Cardiac muscle cell (in vitro differentiated cells and primary cell): ENCODE data around the gene ST3GAL3. TPM values are rescaled to one million over a fixed set of nuclear protein-coding genes. Genes with fewer than 3 reads are reported as not detected.

ENCODE experiments used
- DNase-seq, 2 donors: peaks; one replicate each; pipeline versions ENCODE4 v3.0.0 to v3.0.0-alpha.2; 2010 to 2017; ENCODE audit warnings: low read depth in 1 of 2, low spot score in 1 of 2
- H3K27ac ChIP-seq: fragments of 200-600 bp; sonication (generic); 2 replicates; pipeline ENCODE4 v1.5.1; 2016
- H3K27me3 ChIP-seq: fragments of 200-600 bp; sonication (generic); 2 replicates; pipeline ENCODE4 v1.6.0; 2016; ENCODE audit warnings: control low read depth
- H3K36me3 ChIP-seq: fragments of 200-600 bp; sonication (generic); 2 replicates; pipeline ENCODE4 v1.5.1; 2016; ENCODE audit warnings: control low read depth
- H3K4me1 ChIP-seq: fragments of 200-600 bp; sonication (generic); 2 replicates; pipeline ENCODE4 v1.8.1; 2017; ENCODE audit warnings: low read depth, mild to moderate bottlenecking, mixed run types
- H3K4me3 ChIP-seq: fragments of 200-600 bp; sonication (generic); 2 replicates; pipeline ENCODE4 v1.5.1; 2016; ENCODE audit warnings: mild to moderate bottlenecking
- H3K9me3 ChIP-seq: fragments of 200-600 bp; sonication (generic); 2 replicates; pipeline ENCODE4 v1.5.1; 2017; ENCODE audit warnings: low read depth, mild to moderate bottlenecking, control low read depth
- CTCF ChIP-seq: IDR thresholded peaks from 2 replicates; pipeline ENCODE4 v1.5.1; 2012; ENCODE audit warnings: low read depth, mild to moderate bottlenecking, low read length
- polyA plus RNA-seq: library from polyadenylated mRNA; unstranded; fragments of >200 nt; fragmentation: Nextera tagmentation; extraction: Ambion mirVana; gene quantifications from 2 replicates; pipeline ENCODE4 v1.2.1, GENCODE V29; 2016
- total RNA-seq: library from RNA; depleted of rRNA; stranded (reverse); fragments of >200 nt; gene quantifications from 2 replicates; pipeline ENCODE4 v1.2.3, GENCODE V29; 2016

The ST3GAL3 gene
- total and polyA plus RNA-seq, 2 experiments from 2014 or later = 34.7 to 35.7 TPM

- Histone ChIP-seq H3K4me1 (peaks cover 15% of the 10 kb centered on the region), H3K27ac (peak overlapping the region; percentile 26), H3K9me3 (no peaks in the 10 kb centered on the region), H3K27me3 (no peaks in the 10 kb centered on the region), H3K4me3 (no peak overlapping the region), H3K36me3 (no peaks in the 10 kb centered on the region)
- DNase-seq = peak; percentile 14 to 94
- no peak for TF ChIP-seq CTCF
These were observed 129.1 kb downstream of the ST3GAL3 start for GRCh38 chr1:43836267-43836951.

DNA sequence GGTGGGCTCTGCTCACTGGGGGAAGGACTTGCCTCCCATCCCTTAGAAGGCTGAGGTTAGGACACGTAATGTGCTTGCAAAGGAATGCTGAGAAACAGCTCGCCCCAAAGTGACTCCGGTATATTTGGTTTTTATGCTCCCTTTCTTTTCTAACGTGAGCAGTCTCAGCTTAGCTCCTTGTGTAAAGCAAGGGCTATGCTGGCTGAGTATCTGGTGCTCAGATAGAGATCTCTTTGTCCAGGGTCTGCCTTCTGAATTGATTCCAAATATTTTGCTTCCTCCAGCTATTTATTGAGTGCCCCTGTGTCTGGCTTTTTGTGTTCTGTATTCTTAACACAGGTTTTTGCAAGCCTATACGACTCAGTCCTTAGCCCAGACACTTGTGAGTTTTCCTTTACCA is 131.7 kb downstream of the ST3GAL3 start:
- no peak for TF ChIP-seq CTCF
- H3K9me3 ChIP-seq = no peaks in the 10 kb centered on the region
- no peaks in the 10 kb centered on the region for H3K27me3 ChIP-seq
- no peak overlapping the region for H3K4me3 ChIP-seq
- DNase-seq = no peak
- H3K36me3 ChIP-seq = no peaks in the 10 kb centered on the region
- peaks cover 15% of the 10 kb centered on the region for H3K4me1 ChIP-seq
- no peak overlapping the region for H3K27ac ChIP-seq

DNA sequence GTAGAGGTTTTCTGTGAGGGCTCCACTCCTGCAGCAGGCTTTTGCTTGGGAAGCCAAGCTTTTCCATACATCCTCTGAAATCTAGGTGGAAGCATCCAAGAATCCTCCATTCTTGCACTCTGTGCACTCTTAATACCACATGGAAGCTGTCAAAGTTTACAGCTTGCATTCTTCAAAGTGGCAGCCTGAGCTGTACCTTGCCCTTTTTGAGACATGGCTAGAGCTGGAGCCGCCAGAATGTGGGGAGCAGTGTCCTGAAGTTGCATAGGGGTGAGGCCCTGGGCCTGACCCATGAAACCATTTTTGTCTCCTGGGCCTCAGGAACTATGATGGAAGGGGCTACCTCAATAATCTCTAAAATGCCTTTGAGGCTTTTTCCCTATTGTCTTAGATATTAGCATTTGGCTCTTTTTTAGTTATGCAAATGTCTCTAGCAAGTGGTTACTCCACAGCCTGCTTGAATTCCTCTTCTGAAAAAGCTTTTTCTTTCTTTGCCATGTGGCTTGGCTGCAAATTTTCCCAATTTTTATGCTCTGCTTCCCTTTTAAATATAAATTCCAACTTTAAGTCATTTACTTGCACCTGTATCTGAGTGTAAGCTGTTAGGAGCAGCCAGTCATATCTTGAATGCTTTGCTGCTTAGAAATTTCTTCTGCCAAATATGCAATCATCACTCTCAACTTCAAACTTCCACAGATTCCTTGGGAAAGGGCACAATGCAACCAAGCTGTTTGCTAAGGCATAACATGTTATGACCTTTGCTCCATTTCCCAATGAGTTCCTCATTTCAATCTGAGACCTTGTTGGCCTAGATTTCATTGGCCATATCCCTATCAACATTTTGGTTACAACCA is 134.2 kb downstream of the ST3GAL3 start:
- H3K27me3 ChIP-seq = no peaks in the 10 kb centered on the region
- peaks cover 9% of the 10 kb centered on the region for H3K4me1 ChIP-seq
- no peak overlapping the region for H3K4me3 ChIP-seq
- H3K36me3 ChIP-seq = no peaks in the 10 kb centered on the region
- H3K27ac ChIP-seq = no peak overlapping the region
- no peaks in the 10 kb centered on the region for H3K9me3 ChIP-seq
- no peak for DNase-seq
- TF ChIP-seq CTCF = no peak

DNA sequence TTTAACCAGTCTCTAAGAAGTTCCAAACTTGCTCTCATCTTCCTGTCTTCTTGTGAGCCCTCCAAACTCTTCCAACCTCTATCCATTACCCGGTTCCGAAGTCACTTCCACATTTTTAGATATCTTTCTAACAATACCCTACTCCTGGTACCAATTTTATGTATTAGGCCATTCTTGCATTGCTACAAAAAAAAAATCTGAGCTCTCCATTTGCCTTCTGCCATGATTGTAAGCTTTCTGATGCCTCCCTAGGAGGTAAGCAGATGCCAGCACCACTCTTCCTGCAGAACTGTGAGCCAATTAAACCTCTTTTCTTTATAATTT is 134.8 kb downstream of the ST3GAL3 start:
- Histone ChIP-seq H3K27ac (no peak overlapping the region), H3K4me3 (no peak overlapping the region)

DNA sequence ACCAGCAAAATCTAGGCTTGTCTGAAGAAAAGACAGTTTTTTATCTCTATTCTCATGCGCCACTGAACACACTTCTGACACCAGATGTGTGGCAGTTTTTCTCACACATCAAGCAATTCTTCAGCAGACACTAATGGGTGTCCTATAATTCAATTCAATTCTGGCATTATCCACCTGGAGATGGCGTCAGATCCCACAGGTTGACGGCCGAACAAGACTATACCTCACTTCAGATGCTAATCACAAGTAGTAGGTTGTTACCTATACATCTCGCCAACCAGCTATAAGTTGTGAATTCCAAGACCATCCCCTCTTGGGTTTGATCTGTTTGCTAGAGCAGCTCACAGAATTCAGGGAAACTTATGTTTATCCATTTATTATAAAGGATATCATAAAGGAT is 136.3 kb downstream of the ST3GAL3 start:
- no peak for DNase-seq
- Histone ChIP-seq H3K36me3 (no peaks in the 10 kb centered on the region), H3K27me3 (no peaks in the 10 kb centered on the region), H3K27ac (no peak overlapping the region), H3K9me3 (no peaks in the 10 kb centered on the region), H3K4me3 (no peak overlapping the region), H3K4me1 (peaks cover under 1% of the 10 kb centered on the region)
- no peak for TF ChIP-seq CTCF

More for the DNA sequence above, 134.8 kb downstream of the ST3GAL3 start:
- no peak for DNase-seq
- H3K36me3 ChIP-seq = no peaks in the 10 kb centered on the region
- no peaks in the 10 kb centered on the region for H3K9me3 ChIP-seq
- peaks cover 3% of the 10 kb centered on the region for H3K4me1 ChIP-seq
- no peak for TF ChIP-seq CTCF
- H3K27me3 ChIP-seq = no peaks in the 10 kb centered on the region
